HG03175 (cell line): Measurements from ENCODE around the gene NCAPG.

Experiments
- ATAC-seq: cut with Tn5 transposase; IDR thresholded peaks from one replicate; pipeline ENCODE4 v1.9.1; 2021; ENCODE audit warnings: mild to moderate bottlenecking, moderate library complexity; ENCODE audit not compliant: unreplicated experiment

The NCAPG gene

DNA sequence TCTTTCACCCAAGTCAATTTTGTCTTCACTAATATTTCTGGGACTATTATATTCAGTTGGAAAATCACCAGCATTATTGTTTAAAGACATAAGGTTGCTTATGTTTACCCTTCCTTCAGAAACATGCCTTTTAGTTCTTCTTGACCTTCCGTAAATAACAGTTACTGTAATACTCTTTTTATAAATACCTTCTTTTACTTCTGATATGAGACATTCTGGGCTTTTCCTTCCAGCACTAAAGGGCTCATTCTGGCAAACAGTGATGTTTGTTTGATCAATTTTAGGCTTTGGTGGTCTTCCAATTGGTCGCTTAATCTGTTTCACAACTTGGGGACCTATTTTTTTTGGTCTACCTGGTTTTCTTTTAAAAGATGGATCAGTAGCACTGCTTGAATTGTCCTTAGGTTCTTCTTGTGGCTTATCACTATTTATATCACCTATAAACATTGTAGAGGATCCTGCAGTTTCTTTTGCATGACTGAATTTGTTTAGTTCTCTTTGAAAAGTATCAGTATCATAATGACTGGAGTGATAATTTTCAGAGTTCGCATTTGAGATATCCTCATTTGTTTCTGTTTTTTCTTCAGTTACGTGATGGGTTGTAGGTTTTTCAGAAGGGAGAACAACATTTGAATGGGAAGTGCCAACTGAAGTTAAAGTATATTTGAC lies 64.8 kb downstream of the NCAPG start:
- ATAC-seq = peak; percentile 96

DNA sequence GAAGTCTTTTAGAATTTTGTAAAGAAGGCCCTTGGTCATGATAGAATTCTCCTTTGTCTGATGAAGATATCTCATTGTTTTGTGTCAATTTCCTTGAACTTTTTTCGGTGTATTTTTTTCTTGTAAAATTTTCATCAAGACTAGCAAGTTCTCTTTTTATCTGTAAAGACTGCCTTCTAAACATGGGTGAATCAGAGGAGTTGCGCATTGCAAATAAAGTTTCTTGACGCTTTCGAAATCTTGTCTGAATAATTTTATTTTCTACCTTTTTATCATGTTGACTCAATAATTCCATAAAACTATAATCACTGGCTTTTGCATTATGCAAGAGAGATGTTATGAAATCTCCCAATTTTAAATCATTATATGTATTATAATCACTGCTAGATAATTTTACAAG lies 66.2 kb downstream of the NCAPG start:
- no peak for ATAC-seq

DNA sequence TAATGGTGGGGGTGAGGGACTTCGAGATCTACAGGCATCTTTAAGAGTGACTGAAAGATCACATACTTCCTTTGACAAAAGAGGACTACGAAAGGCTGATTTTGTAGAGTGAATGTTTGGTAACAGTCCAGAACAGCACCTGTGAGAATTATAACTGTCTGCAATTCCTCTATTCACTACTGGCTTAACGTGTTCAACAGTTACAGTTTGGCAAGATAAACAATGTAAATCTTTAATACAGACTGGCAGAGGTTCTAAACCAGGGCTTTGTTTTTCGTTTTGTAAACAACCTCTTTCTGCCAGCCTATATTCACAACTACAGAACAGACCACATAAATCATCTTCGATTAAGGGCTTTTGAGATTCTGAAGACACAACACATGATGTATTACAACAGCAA lies 66.9 kb downstream of the NCAPG start:
- ATAC-seq = no peak

DNA sequence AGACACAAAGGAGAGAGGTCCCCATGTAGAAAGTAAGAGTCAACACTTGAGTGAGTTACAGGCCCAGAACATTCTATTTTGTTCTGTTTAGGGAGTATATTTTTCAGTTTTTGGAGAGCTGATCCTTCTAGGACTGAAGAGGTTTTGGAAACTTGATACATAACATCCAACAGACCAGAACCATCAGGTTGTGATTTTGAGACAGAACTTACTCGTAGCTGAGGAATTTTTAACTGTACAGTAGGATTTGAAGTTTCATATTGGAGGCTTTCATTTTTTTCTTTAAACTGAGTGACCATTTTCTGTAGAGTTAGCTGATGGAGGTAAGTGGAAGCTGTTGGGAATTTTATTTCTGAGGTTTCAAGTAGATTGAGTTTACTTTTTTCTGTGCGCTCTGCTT lies 73.3 kb downstream of the NCAPG start:
- no peak for ATAC-seq

DNA sequence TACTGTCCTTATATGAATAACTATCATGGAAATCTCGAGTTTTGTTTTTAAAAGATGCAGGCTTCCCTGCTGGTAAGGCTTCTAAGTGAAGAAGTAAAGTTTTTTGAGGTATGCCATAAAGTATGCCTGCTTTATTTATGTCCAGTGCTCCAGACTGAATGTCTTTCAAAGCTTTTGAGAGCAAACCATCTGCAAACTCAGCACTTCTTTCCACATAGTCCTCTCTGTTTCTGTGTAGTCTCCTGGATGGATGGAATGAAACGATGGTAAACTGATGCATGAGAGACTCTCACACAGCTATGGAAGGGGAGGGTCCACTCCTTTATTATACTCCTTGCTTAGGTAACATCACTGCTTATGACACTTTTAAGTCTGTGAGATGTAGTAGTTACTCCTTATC lies 73.7 kb downstream of the NCAPG start:
- no peak for ATAC-seq

DNA sequence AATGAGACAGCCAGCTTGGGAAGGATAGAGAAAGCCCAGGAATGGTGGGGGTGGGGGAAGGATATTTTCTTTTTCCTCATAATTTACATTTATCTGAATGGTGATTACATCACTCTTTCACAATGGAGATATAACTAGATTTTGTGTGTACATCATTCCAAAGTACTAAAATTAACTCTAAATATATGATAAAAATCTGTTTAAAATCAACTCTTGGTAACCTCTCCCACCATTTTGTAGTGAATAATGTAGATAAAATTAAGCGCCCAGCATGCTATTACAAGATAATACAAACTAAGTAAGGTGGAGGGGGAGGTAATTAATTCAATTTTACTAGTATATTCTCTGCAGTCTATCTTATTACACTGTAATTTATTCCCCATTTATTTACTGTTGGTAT lies 78.9 kb downstream of the NCAPG start:
- ATAC-seq = no peak

DNA sequence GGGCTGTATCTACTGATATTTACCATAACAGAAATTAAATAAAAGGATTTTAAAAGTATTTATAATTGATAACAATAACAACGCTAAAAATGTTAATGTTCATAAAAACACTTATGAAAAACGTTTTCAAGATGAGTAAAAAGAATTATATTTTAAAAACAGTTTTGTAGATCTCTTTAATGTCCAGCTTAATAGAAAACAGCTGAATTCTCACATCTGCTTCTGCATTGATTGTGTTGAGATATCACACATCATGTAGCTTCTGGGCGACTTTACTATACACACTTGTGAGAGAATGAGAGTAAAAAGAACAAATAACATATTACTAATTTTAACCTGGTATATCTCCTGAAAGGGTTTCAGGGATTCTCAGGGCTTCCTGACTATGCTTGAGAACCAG lies 83.6 kb downstream of the NCAPG start:
- ATAC-seq = no peak
